ENCODE data around the gene E2F4. TPM values are rescaled to one million over a fixed set of nuclear protein-coding genes. Genes with fewer than 3 reads are reported as not detected.

The E2F4 gene
- total RNA-seq, 1 donor from 2014 or later, result 43.4 TPM

- Mint-ChIP-seq H3K27me3 (ENCODE audit: unreplicated experiment) (no peaks in the 10 kb centered on the region), H3K36me3 (ENCODE audit: unreplicated experiment) (no peaks in the 10 kb centered on the region), H3K4me1 (ENCODE audit: unreplicated experiment) (peaks cover 16% of the 10 kb centered on the region), H3K9me3 (ENCODE audit: unreplicated experiment) (no peaks in the 10 kb centered on the region), H3K4me3 (ENCODE audit: unreplicated experiment) (no peak overlapping the region), H3K27ac (ENCODE audit: unreplicated experiment) (no peak overlapping the region)
- no peak for DNase-seq (ENCODE audit: extremely low spot score, unreplicated experiment)
- TF ChIP-seq, protein P1, sequence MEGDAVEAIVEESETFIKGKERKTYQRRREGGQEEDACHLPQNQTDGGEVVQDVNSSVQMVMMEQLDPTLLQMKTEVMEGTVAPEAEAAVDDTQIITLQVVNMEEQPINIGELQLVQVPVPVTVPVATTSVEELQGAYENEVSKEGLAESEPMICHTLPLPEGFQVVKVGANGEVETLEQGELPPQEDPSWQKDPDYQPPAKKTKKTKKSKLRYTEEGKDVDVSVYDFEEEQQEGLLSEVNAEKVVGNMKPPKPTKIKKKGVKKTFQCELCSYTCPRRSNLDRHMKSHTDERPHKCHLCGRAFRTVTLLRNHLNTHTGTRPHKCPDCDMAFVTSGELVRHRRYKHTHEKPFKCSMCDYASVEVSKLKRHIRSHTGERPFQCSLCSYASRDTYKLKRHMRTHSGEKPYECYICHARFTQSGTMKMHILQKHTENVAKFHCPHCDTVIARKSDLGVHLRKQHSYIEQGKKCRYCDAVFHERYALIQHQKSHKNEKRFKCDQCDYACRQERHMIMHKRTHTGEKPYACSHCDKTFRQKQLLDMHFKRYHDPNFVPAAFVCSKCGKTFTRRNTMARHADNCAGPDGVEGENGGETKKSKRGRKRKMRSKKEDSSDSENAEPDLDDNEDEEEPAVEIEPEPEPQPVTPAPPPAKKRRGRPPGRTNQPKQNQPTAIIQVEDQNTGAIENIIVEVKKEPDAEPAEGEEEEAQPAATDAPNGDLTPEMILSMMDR (IDR thresholded peaks at IDR 0.05), result no peak
Measured at GRCh38 chr16:67181346-67181745, 10.6 kb upstream of the E2F4 start.

GRCh38 chr16:67182288-67182687 lies 9.7 kb upstream of the E2F4 start:
- TF ChIP-seq, protein P1 (IDR thresholded peaks at IDR 0.05), result no peak
- no peaks in the 10 kb centered on the region for H3K27me3 Mint-ChIP-seq (ENCODE audit: unreplicated experiment)
- no peak overlapping the region for H3K4me3 Mint-ChIP-seq (ENCODE audit: unreplicated experiment)
- DNase-seq (ENCODE audit: extremely low spot score, unreplicated experiment), result no peak
- no peaks in the 10 kb centered on the region for H3K9me3 Mint-ChIP-seq (ENCODE audit: unreplicated experiment)
- no peak overlapping the region for H3K27ac Mint-ChIP-seq (ENCODE audit: unreplicated experiment)
- no peaks in the 10 kb centered on the region for H3K36me3 Mint-ChIP-seq (ENCODE audit: unreplicated experiment)
- H3K4me1 Mint-ChIP-seq (ENCODE audit: unreplicated experiment), result peaks cover 16% of the 10 kb centered on the region

- Mint-ChIP-seq H3K9me3 (ENCODE audit: unreplicated experiment) (no peaks in the 10 kb centered on the region), H3K4me3 (ENCODE audit: unreplicated experiment) (no peak overlapping the region), H3K27ac (ENCODE audit: unreplicated experiment) (no peak overlapping the region), H3K36me3 (ENCODE audit: unreplicated experiment) (no peaks in the 10 kb centered on the region), H3K4me1 (ENCODE audit: unreplicated experiment) (peaks cover 12% of the 10 kb centered on the region), H3K27me3 (ENCODE audit: unreplicated experiment) (no peaks in the 10 kb centered on the region)
- TF ChIP-seq, protein P1 (IDR thresholded peaks at IDR 0.05), result no peak
- DNase-seq (ENCODE audit: extremely low spot score, unreplicated experiment), result no peak
Measured at GRCh38 chr16:67183284-67183626, 8.7 kb upstream of the E2F4 start.

DNA sequence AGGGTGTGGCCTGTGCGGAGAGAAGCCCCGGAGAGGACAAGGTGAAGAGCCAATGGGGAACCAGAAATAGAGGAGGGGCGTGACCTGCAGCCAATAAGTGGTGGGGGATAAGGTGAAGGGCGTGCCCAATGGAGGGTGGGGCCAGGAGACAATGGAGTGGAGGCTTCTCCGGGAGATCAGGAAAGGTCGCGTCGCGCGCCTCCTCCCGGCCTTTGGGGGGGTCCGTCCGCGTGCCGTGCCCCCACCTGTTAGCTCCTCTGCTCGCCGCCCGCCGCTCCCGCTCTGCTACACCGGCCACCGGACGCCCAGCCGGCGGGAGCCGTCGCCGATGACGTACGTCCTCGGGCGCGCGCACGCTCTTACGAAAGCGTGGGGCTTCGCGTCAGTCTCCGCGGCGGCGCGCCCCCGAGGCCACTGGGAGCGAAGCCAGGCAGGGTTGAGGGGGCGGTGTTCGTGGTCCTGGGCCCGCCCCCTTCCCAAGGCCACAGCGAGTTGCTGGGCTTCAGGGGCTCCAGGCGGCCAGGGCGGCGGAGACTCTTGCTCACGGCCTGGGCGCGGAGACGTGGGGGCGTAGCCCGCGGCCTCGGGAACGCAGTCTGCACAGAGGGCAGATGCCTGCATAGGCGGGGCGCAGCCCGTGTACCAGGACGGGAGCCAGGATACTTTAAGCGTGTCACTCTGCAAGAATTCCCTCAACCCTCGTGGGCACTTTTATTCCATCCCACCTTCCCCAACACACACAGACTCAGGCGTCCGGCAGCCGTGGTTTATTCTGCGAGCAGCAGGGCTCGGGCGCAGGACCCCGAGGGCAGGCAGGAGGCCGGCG lies 8.1 kb upstream of the E2F4 start, which contains the start of gene MATCAP1:
MATCAP1 (minus strand) TSS at position 337 of the 826 bp plus-strand sequence. CDS start 3,353 bp downstream, outside the sequence.
- Mint-ChIP-seq H3K9me3 (ENCODE audit: unreplicated experiment) (no peaks in the 10 kb centered on the region), H3K4me1 (ENCODE audit: unreplicated experiment) (peaks cover 12% of the 10 kb centered on the region), H3K4me3 (ENCODE audit: unreplicated experiment) (peak within 1 kb of the TSS; percentile 59), H3K27me3 (ENCODE audit: unreplicated experiment) (no peaks in the 10 kb centered on the region), H3K27ac (ENCODE audit: unreplicated experiment) (no peak within 1 kb of the TSS), H3K36me3 (ENCODE audit: unreplicated experiment) (no peaks in the 10 kb centered on the region)
- TF ChIP-seq, protein P1 (IDR thresholded peaks at IDR 0.05), result no peak
- DNase-seq (ENCODE audit: extremely low spot score, unreplicated experiment), result peak; percentile 96

DNA sequence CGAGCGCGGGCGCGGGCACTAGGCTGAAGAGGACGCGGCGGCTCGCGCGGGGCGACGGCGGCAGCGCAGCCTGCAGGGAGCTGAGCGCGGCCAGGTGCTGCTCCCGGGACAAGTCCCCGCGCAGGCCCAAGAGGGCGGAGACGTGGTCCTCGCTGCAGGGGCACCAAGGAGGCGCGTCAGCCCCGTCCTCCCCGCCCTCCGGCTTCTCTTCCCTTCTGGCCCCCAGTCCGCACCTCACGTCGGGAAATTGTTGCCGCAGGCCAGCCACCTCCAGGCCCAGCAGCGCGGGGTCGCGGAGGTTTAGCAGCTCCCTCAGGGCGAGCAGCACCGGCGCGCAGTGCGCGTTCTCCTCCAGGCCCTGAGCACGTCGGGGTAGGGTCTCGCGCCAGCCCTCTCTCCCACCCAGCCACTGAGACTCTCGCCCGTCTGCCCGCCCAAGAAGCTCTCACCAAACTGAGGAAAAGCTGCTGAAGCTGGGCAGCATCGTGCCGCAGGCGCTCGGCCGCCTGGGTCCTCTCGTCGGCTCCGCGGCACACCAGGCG lies 7.4 kb upstream of the E2F4 start:
- no peaks in the 10 kb centered on the region for H3K27me3 Mint-ChIP-seq (ENCODE audit: unreplicated experiment)
- TF ChIP-seq, protein P1 (IDR thresholded peaks at IDR 0.05), result no peak
- H3K36me3 Mint-ChIP-seq (ENCODE audit: unreplicated experiment), result no peaks in the 10 kb centered on the region
- DNase-seq (ENCODE audit: extremely low spot score, unreplicated experiment), result no peak
- H3K4me3 Mint-ChIP-seq (ENCODE audit: unreplicated experiment), result peak overlapping the region; percentile 59
- H3K9me3 Mint-ChIP-seq (ENCODE audit: unreplicated experiment), result no peaks in the 10 kb centered on the region
- H3K4me1 Mint-ChIP-seq (ENCODE audit: unreplicated experiment), result peaks cover 11% of the 10 kb centered on the region
- no peak overlapping the region for H3K27ac Mint-ChIP-seq (ENCODE audit: unreplicated experiment)

All from osteocyte (in vitro differentiated cells).